ENCODE measurements around the gene OVCH1. TPM values are rescaled to one million over a fixed set of nuclear protein-coding genes. Genes with fewer than 3 reads are reported as not detected.
A peak's percentile ranks its signal among the peaks of the same experiment; 100 is the strongest.
"Not testable (repeated sequence)": the region's sequence is repeated elsewhere in the genome, so short reads cannot be mapped to it uniquely, and the experiment has no call there.

Gene OVCH1
- total RNA-seq, 2 experiments from 2014 or later, result not detected

DNA sequence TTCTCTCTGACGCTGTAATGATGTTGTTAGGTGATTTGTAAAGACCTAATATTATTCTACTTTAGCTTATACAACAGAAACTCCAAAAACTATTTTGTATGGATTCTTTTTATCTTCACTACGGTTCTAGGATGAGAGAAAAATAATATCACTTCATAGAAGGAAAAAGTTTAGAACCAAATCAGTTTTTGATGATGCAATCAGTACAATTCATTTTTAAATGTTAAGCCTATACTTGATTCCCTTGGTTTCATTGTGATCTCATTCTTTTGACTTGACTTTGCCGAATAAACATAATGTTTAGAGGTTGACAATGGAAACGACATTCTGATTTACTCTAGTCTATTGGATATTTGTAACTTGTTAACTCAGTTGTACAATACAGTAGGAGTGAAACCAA, 91.9 kb downstream of the OVCH1 start:
- Mint-ChIP-seq H3K27me3 (peaks cover 13% of the 10 kb centered on the region), H3K9me3 (peaks cover 4% of the 10 kb centered on the region), H3K27ac (no peak overlapping the region), H3K36me3 (peaks cover 8% of the 10 kb centered on the region), H3K4me1 (peaks cover 1% of the 10 kb centered on the region), H3K4me3 (no peak overlapping the region)
- DNase-seq, result no peak

DNA sequence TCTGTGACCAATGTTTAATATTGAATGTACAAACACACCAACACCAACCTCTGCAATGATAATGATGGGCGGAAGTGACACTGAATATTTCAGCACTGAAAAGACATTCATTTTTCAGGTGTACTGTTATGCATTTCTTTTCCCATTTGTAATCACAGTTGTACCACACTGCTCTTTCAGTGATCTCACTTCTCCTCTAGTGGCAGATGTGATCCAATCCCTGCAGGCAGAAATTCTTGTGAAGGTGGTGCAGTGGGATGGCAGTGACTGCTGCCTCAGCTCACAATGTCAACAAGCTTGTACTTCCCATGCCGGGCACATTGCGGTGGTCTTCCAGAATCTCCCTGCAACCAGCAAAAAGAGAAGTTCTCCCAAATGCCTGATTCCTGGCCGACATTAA, 93.5 kb downstream of the OVCH1 start:
- Mint-ChIP-seq H3K36me3 (peaks cover 2% of the 10 kb centered on the region), H3K27me3 (peaks cover 17% of the 10 kb centered on the region), H3K4me3 (no peak overlapping the region), H3K27ac (no peak overlapping the region), H3K4me1 (peaks cover 1% of the 10 kb centered on the region), H3K9me3 (no peaks in the 10 kb centered on the region)
- no peak for DNase-seq

DNA sequence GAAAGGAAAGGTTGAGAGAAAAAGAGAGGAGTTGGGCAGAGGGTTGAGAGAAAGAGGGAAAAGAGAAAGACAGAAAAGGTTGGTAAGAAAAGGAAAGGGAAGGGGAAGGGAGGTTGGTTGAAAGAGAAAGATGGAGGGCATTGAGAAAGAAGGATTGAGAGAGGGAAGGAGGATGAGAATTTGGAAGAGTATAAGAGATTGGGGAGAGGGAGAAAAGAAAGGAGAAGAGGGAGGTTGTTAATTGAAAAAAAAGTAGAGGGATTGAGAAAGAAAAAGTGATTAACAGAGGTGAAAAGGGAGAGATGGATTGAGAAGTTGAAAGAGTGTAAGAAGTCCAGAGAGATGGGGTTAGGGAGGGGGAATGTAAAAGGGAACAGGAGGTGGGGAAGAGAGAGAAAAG, 95.0 kb downstream of the OVCH1 start:
- Mint-ChIP-seq H3K4me1 (peaks cover 1% of the 10 kb centered on the region), H3K4me3 (no peak overlapping the region), H3K36me3 (peaks cover 2% of the 10 kb centered on the region), H3K9me3 (no peaks in the 10 kb centered on the region), H3K27ac (no peak overlapping the region), H3K27me3 (peaks cover 17% of the 10 kb centered on the region)
- no peak for DNase-seq

DNA sequence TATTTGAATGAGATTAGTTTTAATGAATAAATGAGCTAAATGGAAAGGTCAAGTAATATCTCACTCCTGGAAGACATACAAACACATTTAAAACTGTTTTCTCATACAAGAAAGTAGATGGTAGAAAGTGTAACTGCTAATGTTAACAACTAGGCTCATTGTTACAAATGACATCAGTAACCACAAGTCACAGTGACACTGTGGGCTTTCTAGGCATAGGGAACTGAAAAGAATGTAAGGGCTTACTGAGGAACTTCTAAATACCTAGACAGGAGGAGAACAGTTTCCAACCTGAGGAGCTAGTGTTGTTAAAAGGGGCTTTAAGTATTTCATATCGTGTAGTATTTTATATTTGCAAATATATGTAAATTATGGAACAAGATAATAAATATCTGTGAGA, 99.0 kb downstream of the OVCH1 start:
- Mint-ChIP-seq H3K4me1 (no peaks in the 10 kb centered on the region), H3K27me3 (peaks cover 7% of the 10 kb centered on the region), H3K4me3 (no peak overlapping the region), H3K27ac (no peak overlapping the region), H3K36me3 (no peaks in the 10 kb centered on the region), H3K9me3 (no peaks in the 10 kb centered on the region)
- no peak for DNase-seq

DNA sequence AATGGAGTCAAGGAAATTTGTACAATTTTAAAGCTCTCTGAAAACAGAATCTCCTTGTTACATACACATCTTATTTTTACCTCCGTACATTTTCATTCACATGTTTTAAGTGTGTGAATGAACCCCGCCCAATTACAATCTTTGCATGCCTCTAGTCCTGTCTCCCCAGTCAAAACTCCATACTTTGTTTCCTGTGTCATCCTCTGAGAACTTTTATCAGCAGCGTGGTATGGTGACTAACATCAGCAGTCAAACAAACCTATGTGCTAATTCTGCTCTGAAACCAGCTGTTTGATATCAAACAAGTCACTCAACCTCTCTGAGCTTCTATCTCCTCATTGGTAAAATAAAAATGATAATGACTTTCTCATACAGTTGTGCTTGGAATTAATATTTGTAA, 100.7 kb downstream of the OVCH1 start:
- no peaks in the 10 kb centered on the region for H3K9me3 Mint-ChIP-seq
- H3K27me3 Mint-ChIP-seq, result peaks cover 3% of the 10 kb centered on the region
- no peaks in the 10 kb centered on the region for H3K4me1 Mint-ChIP-seq
- H3K36me3 Mint-ChIP-seq, result no peaks in the 10 kb centered on the region
- H3K27ac Mint-ChIP-seq, result no peak overlapping the region
- no peak overlapping the region for H3K4me3 Mint-ChIP-seq
- no peak for DNase-seq

DNA sequence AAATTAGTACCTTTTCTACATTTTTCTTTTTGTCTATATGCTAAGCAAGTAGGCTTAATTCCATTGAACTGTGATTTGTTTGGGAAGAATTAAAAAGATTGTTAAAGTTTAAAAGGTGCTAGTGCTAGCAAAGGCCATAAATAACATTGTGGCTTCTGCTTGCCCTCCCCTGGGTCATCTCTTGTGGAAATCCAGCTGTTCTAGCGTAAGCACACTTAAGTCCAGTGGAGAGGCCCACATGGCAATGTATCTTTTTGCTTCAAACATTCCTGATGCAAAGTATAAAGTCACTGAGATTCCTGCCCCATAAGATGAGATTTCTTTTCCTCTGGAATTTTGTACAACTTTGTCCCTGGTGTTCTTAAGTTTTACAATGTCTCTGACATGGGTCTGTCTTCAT, 102.1 kb downstream of the OVCH1 start:
- DNase-seq, result no peak
- no peaks in the 10 kb centered on the region for H3K36me3 Mint-ChIP-seq
- peaks cover 9% of the 10 kb centered on the region for H3K4me1 Mint-ChIP-seq
- no peaks in the 10 kb centered on the region for H3K9me3 Mint-ChIP-seq
- no peak overlapping the region for H3K4me3 Mint-ChIP-seq
- no peak overlapping the region for H3K27ac Mint-ChIP-seq
- peaks cover 3% of the 10 kb centered on the region for H3K27me3 Mint-ChIP-seq

DNA sequence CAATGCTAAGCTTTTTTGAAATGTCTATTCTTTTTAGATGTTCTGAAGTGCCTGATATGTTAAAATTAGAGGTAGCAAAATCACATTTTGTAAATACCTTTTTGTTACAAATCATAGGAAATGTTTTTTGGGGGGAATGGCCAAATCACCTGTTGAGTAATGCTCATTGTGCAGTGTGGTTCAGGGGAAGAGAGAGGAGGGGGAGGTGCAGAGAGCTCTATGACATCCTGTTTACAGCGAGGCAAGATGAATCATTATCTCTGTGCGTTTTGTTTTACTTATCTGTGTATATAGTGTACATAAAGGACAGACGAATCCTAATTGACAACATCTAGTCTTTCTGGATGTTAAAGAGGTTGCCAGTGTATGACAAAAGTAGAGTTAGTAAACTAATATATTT, 107.1 kb downstream of the OVCH1 start:
- peak; percentile 15 for DNase-seq
- peaks cover 14% of the 10 kb centered on the region for H3K4me1 Mint-ChIP-seq
- not testable (repeated sequence) for H3K36me3 Mint-ChIP-seq, H3K27me3 Mint-ChIP-seq, H3K9me3 Mint-ChIP-seq
- H3K4me3 Mint-ChIP-seq, result peak overlapping the region; percentile 71
- peak overlapping the region; percentile 84 for H3K27ac Mint-ChIP-seq

DNA sequence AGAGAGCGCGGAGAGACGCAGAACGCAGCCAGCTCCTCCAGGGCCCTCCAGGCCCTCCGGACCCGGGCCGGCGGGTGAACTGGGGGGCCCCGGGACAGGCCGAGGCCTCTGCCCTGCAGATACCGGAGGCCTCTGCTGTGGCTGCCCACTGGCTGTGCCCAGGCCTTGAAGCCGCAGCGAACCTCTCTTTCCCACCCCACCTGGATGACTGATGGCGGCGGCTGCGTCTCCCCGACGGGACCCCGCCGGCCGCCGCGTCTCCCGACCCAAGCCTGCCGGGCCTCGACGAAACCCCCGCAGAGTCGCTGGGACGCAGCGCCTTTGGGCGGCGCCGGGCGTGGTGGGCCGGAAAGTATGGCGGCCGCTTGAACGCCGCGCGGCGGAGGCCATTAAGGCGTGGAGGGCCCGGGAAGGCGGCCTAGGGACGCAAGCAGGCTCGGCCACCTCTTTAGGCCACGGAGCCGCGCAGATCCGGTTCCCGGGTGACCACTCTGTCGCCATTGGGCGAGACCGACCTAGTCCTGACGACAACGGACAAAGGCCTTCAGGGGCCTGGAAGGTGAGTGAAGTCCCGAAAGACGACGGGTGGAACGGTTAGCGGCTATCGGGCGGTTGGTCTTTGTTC, 108.1 kb downstream of the OVCH1 start:
- H3K27ac Mint-ChIP-seq, result peak overlapping the region; percentile 84
- H3K4me3 Mint-ChIP-seq, result peak overlapping the region; percentile 71
- H3K27me3 Mint-ChIP-seq, result no peaks in the 10 kb centered on the region
- DNase-seq, result peak; percentile 17
- no peaks in the 10 kb centered on the region for H3K36me3 Mint-ChIP-seq
- no peaks in the 10 kb centered on the region for H3K9me3 Mint-ChIP-seq
- peaks cover 14% of the 10 kb centered on the region for H3K4me1 Mint-ChIP-seq

DNA sequence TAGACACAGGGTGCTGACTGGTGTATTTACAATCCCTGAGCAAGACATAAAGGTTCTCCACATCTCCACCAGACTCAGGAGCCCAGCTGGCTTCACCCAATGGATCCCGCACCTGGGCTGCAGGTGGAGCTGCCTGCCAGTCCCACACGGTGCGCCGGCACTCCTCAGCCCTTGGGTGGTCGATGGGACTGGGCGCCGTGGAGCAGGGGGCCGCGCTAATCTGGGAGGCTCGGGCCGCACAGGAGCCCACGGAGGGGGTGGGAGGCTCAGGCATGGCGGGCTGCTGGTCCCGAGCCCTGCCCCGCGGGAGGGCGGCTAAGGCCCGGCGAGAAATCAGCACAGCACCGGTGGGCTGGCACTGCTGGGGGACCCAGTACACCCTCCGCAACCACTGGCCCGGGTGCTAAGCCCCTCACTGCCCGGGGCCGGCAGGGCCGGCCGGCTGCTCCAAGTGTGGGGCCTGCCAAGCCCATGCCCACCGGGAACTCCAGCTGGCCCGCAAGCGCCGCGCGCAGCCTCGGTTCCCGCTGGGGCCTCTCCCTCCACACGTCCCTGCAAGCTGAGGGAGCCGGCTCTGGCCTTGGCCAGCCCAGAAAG, 111.3 kb downstream of the OVCH1 start:
- H3K36me3 Mint-ChIP-seq, H3K27ac Mint-ChIP-seq, H3K9me3 Mint-ChIP-seq, H3K4me3 Mint-ChIP-seq, H3K27me3 Mint-ChIP-seq, DNase-seq: not testable (repeated sequence)
- H3K4me1 Mint-ChIP-seq, result peaks cover 19% of the 10 kb centered on the region

DNA sequence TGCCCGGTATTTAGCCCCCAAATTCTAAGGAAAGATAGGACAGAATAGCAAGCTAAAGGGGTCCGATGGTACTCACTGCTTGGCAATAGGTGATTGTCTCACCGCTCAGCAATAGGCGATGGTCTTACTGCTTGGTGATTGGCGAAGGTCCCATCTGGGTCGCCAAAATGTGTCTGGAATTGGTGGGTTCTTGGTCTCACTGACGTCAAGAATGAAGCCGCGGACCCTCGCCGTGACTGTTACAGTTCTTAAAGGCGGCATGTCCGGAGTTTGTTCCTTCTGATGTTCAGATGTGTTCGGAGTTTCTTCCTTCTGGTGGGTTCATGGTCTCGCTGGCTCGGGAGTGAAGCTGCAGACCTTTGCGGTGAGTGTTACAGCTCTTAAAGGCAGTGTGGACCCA, 112.3 kb downstream of the OVCH1 start:
- H3K4me1 Mint-ChIP-seq, result peaks cover 10% of the 10 kb centered on the region
- DNase-seq, H3K36me3 Mint-ChIP-seq, H3K9me3 Mint-ChIP-seq, H3K4me3 Mint-ChIP-seq, H3K27ac Mint-ChIP-seq, H3K27me3 Mint-ChIP-seq: not testable (repeated sequence)

DNA sequence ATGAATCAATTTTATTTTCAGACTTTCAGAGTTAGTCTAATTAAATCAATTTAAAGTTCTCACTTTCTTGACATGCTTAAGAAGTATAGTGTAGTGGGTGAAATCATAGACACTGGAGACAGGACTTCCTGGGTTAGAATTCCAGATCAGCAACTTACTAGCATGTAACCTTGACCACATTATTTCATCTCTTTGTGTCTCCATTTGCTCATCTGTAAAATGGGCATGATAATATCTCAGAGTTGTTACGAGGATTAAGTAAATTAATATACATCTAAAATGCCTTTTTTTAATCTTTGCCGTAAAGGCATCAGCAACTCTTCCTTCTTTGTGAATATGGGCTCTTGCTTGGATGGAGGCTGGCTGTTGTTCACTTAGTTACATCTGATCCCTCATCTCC, 115.2 kb downstream of the OVCH1 start:
- no peaks in the 10 kb centered on the region for H3K9me3 Mint-ChIP-seq
- H3K27me3 Mint-ChIP-seq, result no peaks in the 10 kb centered on the region
- no peak for DNase-seq
- peaks cover 21% of the 10 kb centered on the region for H3K4me1 Mint-ChIP-seq
- peak overlapping the region; percentile 94 for H3K4me3 Mint-ChIP-seq
- H3K36me3 Mint-ChIP-seq, result peaks cover 16% of the 10 kb centered on the region
- no peak overlapping the region for H3K27ac Mint-ChIP-seq

DNA sequence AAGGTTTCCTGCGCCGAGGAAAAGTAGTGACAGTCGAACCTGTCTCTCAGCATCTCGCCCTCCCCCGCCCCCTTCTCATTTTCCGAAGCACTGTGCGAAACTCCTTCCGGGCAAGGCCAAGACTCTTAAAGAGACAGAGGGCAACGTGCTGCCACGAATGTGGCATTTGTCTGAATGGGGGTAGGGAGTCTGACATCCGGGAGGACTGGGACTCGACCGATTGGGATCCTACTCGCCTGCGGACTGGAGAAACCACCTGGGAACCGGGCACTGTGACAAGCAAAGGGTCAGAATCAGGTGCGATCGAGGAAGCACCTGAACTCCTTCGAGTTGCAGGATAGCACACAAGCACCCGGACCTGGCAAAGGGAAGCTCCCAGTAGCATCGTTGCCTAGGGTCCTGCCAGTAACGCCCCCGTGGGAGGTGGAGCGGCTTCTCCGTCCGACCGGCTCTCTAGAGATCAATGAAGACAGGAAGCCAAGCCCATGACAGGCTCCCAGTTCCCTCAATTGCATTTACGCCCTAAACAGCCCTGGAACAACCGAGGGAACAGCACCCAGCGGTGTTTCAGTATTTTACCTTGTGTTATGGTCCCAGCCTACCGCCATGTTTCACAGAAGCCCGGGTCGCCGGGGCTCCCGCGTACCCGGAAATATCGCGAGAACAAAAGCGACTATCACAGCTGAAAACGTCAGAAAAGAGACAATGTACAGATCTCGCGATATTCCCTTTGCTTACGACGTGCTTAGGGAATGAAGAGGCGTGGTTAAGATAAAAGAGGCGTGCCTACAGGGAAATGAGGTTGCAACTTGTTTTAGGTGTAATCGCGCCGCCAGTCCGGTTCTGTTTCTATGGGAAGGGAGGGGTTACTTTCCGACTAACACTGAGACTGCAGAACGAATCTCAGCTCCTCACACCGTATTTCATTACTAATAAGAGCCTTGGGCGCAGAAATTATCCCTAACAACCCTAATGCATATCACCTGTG, 116.7 kb downstream of the OVCH1 start, which contains the start of gene ERGIC2:
Gene ERGIC2, minus strand, starts transcription at position 637 of the 988 bp plus-strand sequence. CDS start 9,539 bp downstream, outside the sequence.
- peak within 1 kb of the TSS; percentile 97 for H3K27ac Mint-ChIP-seq
- no peaks in the 10 kb centered on the region for H3K27me3 Mint-ChIP-seq
- H3K4me1 Mint-ChIP-seq, result peaks cover 32% of the 10 kb centered on the region
- H3K36me3 Mint-ChIP-seq, result peaks cover 30% of the 10 kb centered on the region
- DNase-seq, result peak; percentile 85
- peak within 1 kb of the TSS; percentile 94 for H3K4me3 Mint-ChIP-seq
- H3K9me3 Mint-ChIP-seq, result peaks cover 3% of the 10 kb centered on the region
